GM23248 (cell line): ENCODE measurements around the gene RPS24. TPM values are rescaled to one million over a fixed set of nuclear protein-coding genes. Genes with fewer than 3 reads are reported as not detected.

ENCODE experiments used
- DNase-seq: peaks from one replicate; pipeline ENCODE4 v3.0.0-alpha.2; 2015
- H2AFZ ChIP-seq: fragments of 200-600 bp; sonication (generic); 2 replicates; pipeline ENCODE4 v1.6.1; 2016; ENCODE audit warnings: antibody characterized with exemption
- H3F3A ChIP-seq: fragments of 200-600 bp; sonication (generic); 2 replicates; pipeline ENCODE4 v1.6.1; 2016; ENCODE audit warnings: mild to moderate bottlenecking, antibody characterized with exemption, mixed run types; ENCODE audit not compliant: insufficient read depth
- H3K27ac ChIP-seq: fragments of 200-600 bp; sonication (generic); 2 replicates; pipeline ENCODE4 v1.5.1; 2016; ENCODE audit warnings: mild to moderate bottlenecking
- H3K27me3 ChIP-seq: fragments of 200-600 bp; sonication (generic); replicated peaks from 2 replicates; pipeline ENCODE4 v1.6.1; 2016; ENCODE audit warnings: mild to moderate bottlenecking; ENCODE audit not compliant: insufficient read depth
- H3K36me3 ChIP-seq: fragments of 200-600 bp; sonication (generic); 2 replicates; pipeline ENCODE4 v1.6.1; 2016; ENCODE audit warnings: low read depth, mild to moderate bottlenecking
- H3K4me1 ChIP-seq: fragments of 200-600 bp; sonication (generic); 2 replicates; pipeline ENCODE4 v1.6.1; 2016; ENCODE audit warnings: mild to moderate bottlenecking; ENCODE audit not compliant: insufficient read depth
- H3K4me2 ChIP-seq: fragments of 200-600 bp; sonication (generic); one replicate; pipeline ENCODE4 v1.6.1; 2016; ENCODE audit warnings: mild to moderate bottlenecking; ENCODE audit not compliant: unreplicated experiment
- H3K4me3 ChIP-seq: fragments of 200-600 bp; sonication (generic); 2 replicates; pipeline ENCODE4 v1.5.1; 2016; ENCODE audit warnings: mild to moderate bottlenecking
- H3K79me2 ChIP-seq: fragments of 200-600 bp; sonication (generic); 2 replicates; pipeline ENCODE4 v1.6.1; 2016; ENCODE audit warnings: mild to moderate bottlenecking; ENCODE audit not compliant: insufficient read depth
- H3K9ac ChIP-seq: fragments of 200-600 bp; sonication (generic); 2 replicates; pipeline ENCODE4 v1.6.1; 2016; ENCODE audit warnings: mild to moderate bottlenecking
- H3K9me2 ChIP-seq: fragments of 200-600 bp; sonication (generic); 2 replicates; pipeline ENCODE4 v1.6.1; 2016; ENCODE audit warnings: mixed run types, mild to moderate bottlenecking, moderate library complexity; ENCODE audit not compliant: insufficient read depth
- H3K9me3 ChIP-seq: fragments of 200-600 bp; sonication (generic); one replicate; pipeline ENCODE4 v1.6.1; 2017; ENCODE audit warnings: low read depth
- H4K20me1 ChIP-seq: fragments of 200-600 bp; sonication (generic); 2 replicates; pipeline ENCODE4 v1.6.0; 2016; ENCODE audit not compliant: insufficient read depth
- EZH2 ChIP-seq: fragments of 200-600 bp; sonication (generic); IDR thresholded peaks from 2 replicates; pipeline ENCODE4 v1.6.1; 2018; ENCODE audit warnings: antibody characterized with exemption, mild to moderate bottlenecking; ENCODE audit not compliant: insufficient read depth, poor library complexity, severe bottlenecking
- EZH2phosphoT487 ChIP-seq: fragments of 200-600 bp; sonication (generic); IDR thresholded peaks from 2 replicates; pipeline ENCODE4 v1.6.1; 2018; ENCODE audit warnings: antibody characterized with exemption, moderate library complexity, mild to moderate bottlenecking, low read depth; ENCODE audit not compliant: insufficient read depth
- WGBS, 2 experiments: methylation state at CpG; one replicate each; pipeline ENCODE4 v1.1.6; 2015 to 2017; ENCODE audit warnings: low lambda C conversion rate in 2 of 2, low coverage in 1 of 2; ENCODE audit errors: missing lambda C conversion rate in 2 of 2; 5-methylcytosine and 5-hydroxymethylcytosine counted together
- in situ Hi-C: fragments of 300-500 bp; cut with MboI; formaldehyde crosslinking; loops from 2 replicates; pipeline ENCODE4 v1.15.0; 2020
- polyA plus RNA-seq: library from polyadenylated mRNA; unstranded; fragments of >200 nt; fragmentation: Nextera tagmentation; extraction: Ambion mirVana; gene quantifications from 2 replicates; pipeline ENCODE4 v1.2.1, GENCODE V29; 2016
- total RNA-seq: library from RNA; depleted of rRNA; stranded (reverse); fragments of >200 nt; shearing (Covaris generic); gene quantifications from 2 replicates; pipeline ENCODE4 v1.2.3, GENCODE V29; 2014

The RPS24 gene
- total and polyA plus RNA-seq, 2 experiments from 2014 or later, result 660 to 1,653 TPM

DNA sequence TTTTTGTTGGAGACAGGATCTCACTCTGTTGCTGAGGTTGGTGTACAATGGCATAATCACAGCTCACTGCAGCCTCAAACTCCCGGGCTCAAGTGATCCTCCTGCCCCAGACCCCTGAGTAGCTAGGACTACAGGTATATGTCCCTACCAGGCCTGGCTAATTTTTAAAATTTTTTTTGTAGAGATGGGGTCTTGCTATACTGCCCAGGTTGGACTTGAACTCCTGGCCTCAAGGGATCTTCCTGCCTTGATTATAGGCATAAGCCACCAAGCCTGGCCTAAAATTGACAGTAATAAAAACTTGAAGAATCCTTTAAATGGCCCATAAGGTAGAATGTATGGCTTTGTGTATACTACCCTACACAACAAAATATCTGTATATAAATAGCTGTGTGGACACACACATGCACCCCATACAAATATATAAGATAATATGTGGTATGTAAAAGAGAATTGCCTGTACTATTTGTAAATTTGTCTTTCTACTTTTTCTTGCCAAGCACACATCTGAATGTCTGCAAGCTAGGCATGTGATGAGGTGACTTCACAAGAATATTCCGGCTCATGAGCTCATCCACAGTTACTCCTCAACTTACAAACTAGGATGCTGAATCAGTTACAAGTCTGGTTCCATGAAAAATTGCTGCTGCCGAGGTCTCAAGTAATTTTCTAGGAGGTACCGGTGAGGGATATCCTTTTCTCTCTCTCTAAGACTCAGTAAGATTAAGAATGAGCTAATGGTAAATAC lies 30.9 kb upstream of the RPS24 start:
- no peaks in the 10 kb centered on the region for H3K4me1 ChIP-seq
- in situ Hi-C loops, result no loop called here
- H4K20me1 ChIP-seq, result no peaks in the 10 kb centered on the region
- no peak overlapping the region for H2AFZ ChIP-seq
- DNase-seq, result peak; percentile 27
- no peak for TF ChIP-seq EZH2phosphoT487
- H3K36me3 ChIP-seq, result peaks cover 67% of the 10 kb centered on the region
- H3K4me3 ChIP-seq, result no peak overlapping the region
- H3K9me2 ChIP-seq, result no peaks in the 10 kb centered on the region
- H3K9ac ChIP-seq, result no peak overlapping the region
- no peaks in the 10 kb centered on the region for H3K9me3 ChIP-seq
- no peak overlapping the region for H3K27ac ChIP-seq
- WGBS, 2 experiments, result 61 to 66% methylated on average over 4 of the region's 4 CpGs
- H3K4me2 ChIP-seq, result no peak overlapping the region
- H3K27me3 ChIP-seq, result no peaks in the 10 kb centered on the region
- H3F3A ChIP-seq, result no peaks in the 10 kb centered on the region
- H3K79me2 ChIP-seq, result no peaks in the 10 kb centered on the region

DNA sequence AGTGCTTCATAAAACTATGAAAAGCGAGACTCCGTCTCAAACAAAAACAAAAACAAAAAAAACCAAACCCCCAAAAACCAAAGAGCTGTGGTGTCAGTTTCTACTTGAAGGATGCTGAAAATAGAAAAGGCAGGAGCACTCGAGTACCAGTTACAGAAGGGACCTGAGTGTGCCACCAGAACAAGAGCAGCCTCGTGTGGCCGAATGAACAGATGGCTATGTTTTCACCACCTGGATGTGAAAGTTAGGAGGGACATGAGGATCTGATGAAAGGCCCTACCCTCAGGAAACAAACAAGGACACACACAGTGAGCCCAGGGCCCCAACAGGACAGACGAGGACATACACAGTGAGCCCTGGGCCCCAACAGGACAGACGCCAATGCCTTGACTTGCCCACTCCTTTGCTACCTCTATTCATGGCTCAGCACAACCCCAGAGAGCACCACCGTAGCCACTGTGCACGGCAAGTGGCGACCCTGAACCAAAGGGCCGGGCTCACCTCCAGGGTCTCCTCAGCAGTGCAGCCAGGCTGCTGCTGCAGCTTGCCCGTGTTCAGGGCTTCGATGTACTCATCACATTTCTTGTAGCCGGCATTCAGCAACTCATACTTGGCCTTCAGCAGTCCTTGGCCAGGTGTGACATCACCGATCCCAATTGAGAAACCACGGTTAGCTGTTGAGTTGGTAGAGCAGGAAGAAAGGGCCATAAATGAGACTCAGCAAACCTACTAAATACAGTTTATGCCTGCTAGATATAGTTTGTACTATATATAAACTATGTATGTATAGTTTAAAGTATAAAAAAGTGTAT lies 29.2 kb upstream of the RPS24 start:
- TF ChIP-seq EZH2phosphoT487, result no peak
- no peak for TF ChIP-seq EZH2
- Histone ChIP-seq H3K9me2 (no peaks in the 10 kb centered on the region), H4K20me1 (no peaks in the 10 kb centered on the region), H3F3A (no peaks in the 10 kb centered on the region), H3K4me3 (no peak overlapping the region), H3K4me1 (no peaks in the 10 kb centered on the region), H3K4me2 (no peak overlapping the region), H3K9ac (no peak overlapping the region), H3K79me2 (no peaks in the 10 kb centered on the region), H3K27me3 (no peaks in the 10 kb centered on the region), H3K27ac (no peak overlapping the region), H3K9me3 (no peaks in the 10 kb centered on the region), H3K36me3 (peaks cover 74% of the 10 kb centered on the region), H2AFZ (no peak overlapping the region)
- WGBS, 2 experiments, result 89 to 93% methylated on average over 16 of the region's 16 CpGs
- in situ Hi-C loops, result no loop called here
- no peak for DNase-seq

GRCh38 chr10:78007172-78007571 lies 26.5 kb upstream of the RPS24 start:
- Histone ChIP-seq H3K79me2 (no peaks in the 10 kb centered on the region; the same call in 1 of the 2 replicates), H3K4me2 (no peak overlapping the region), H3K27ac (no peak overlapping the region), H3F3A (no peaks in the 10 kb centered on the region), H3K27me3 (no peaks in the 10 kb centered on the region), H3K36me3 (peaks cover 75% of the 10 kb centered on the region), H2AFZ (no peak overlapping the region), H3K9me2 (no peaks in the 10 kb centered on the region), H3K9me3 (no peaks in the 10 kb centered on the region), H3K4me3 (no peak overlapping the region), H4K20me1 (no peaks in the 10 kb centered on the region), H3K9ac (no peak overlapping the region), H3K4me1 (no peaks in the 10 kb centered on the region)
- WGBS, 2 experiments, result 62 to 64% methylated on average over 1 of the region's 1 CpG
- in situ Hi-C loops, result no loop called here
- TF ChIP-seq EZH2phosphoT487 (no peak), EZH2 (no peak)
- no peak for DNase-seq

DNA sequence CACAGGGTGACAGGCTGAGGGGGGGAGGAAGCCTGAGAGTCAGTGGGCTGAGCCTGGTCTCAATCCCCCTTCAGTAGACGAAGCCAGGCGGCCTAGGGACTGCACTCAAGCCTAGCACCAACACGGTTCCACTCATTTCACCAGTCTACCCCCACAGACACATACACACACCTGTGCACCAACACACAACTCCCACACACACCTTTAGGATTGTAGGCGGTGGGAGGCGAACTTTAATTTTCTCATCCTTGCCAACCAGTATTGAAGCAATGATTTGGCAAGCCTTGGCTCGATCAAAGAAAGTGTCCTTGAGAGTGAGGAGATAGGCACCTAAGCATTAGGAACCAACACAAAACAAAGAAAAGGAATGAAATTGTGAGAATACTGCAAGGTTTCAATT lies 24.0 kb upstream of the RPS24 start:
- DNase-seq, result no peak
- no peaks in the 10 kb centered on the region for H3K9me3 ChIP-seq
- no peaks in the 10 kb centered on the region for H4K20me1 ChIP-seq
- H3K9ac ChIP-seq, result no peak overlapping the region
- in situ Hi-C loops, result no loop called here
- H3K4me1 ChIP-seq, result no peaks in the 10 kb centered on the region
- no peak overlapping the region for H3K4me3 ChIP-seq
- no peak overlapping the region for H2AFZ ChIP-seq
- H3F3A ChIP-seq, result no peaks in the 10 kb centered on the region
- H3K79me2 ChIP-seq, result no peaks in the 10 kb centered on the region; the same call in 1 of the 2 replicates
- H3K36me3 ChIP-seq, result peaks cover 85% of the 10 kb centered on the region
- no peaks in the 10 kb centered on the region for H3K27me3 ChIP-seq
- H3K27ac ChIP-seq, result no peak overlapping the region
- no peak for TF ChIP-seq EZH2phosphoT487
- no peak for TF ChIP-seq EZH2
- 94 to 95% methylated on average over 6 of the region's 6 CpGs for WGBS, 2 experiments
- H3K9me2 ChIP-seq, result no peaks in the 10 kb centered on the region
- no peak overlapping the region for H3K4me2 ChIP-seq
